H9 (cell line): ENCODE measurements around the gene HOXA9. TPM values are rescaled to one million over a fixed set of nuclear protein-coding genes. Genes with fewer than 3 reads are reported as not detected.

Experiments used
- DNase-seq: peaks from one replicate; pipeline ENCODE4 v3.0.0-alpha.2; 2017
- H2AFZ ChIP-seq: one replicate; pipeline ENCODE4 v1.6.1; 2013; ENCODE audit warnings: mild to moderate bottlenecking, low read length, control low read depth, moderate library complexity
- H2AK5ac ChIP-seq: 2 replicates; pipeline ENCODE4 v1.6.1; 2013; ENCODE audit warnings: low read length, control low read depth, mixed read lengths; ENCODE audit not compliant: insufficient read length
- H2BK120ac ChIP-seq: one replicate; pipeline ENCODE4 v1.6.1; 2013; ENCODE audit warnings: low read depth, mild to moderate bottlenecking, low read length, control low read depth, inconsistent platforms; ENCODE audit not compliant: poor library complexity, severe bottlenecking
- H2BK12ac ChIP-seq: 2 replicates; pipeline ENCODE4 v1.6.1; 2013; ENCODE audit warnings: low read length, control low read depth, mixed read lengths, low read depth; ENCODE audit not compliant: insufficient read length
- H2BK15ac ChIP-seq: 2 replicates; pipeline ENCODE4 v1.6.1; 2013; ENCODE audit warnings: low read depth, low read length, control low read depth
- H2BK20ac ChIP-seq: one replicate; pipeline ENCODE4 v1.6.1; 2013; ENCODE audit warnings: low read depth, mild to moderate bottlenecking, low read length, control low read depth, inconsistent platforms; ENCODE audit not compliant: poor library complexity, severe bottlenecking
- H2BK5ac ChIP-seq: 2 replicates; pipeline ENCODE4 v1.6.1; 2013; ENCODE audit warnings: low read length, control low read depth, mixed read lengths; ENCODE audit not compliant: insufficient read length
- H3K14ac ChIP-seq: 2 replicates; pipeline ENCODE4 v1.6.1; 2013; ENCODE audit warnings: low read length, control low read depth; ENCODE audit not compliant: insufficient read depth
- H3K18ac ChIP-seq: 2 replicates; pipeline ENCODE4 v1.6.1; 2013; ENCODE audit warnings: low read depth, mild to moderate bottlenecking, mixed read lengths, low read length, control low read depth; ENCODE audit not compliant: insufficient read length
- H3K23ac ChIP-seq: 2 replicates; pipeline ENCODE4 v1.6.1; 2013; ENCODE audit warnings: low read length, control low read depth, mixed read lengths, low read depth; ENCODE audit not compliant: insufficient read length
- H3K23me2 ChIP-seq: 2 replicates; pipeline ENCODE4 v1.6.1; 2013; ENCODE audit warnings: low read depth, mild to moderate bottlenecking, mixed read lengths, low read length, control low read depth; ENCODE audit not compliant: insufficient read length, poor library complexity, severe bottlenecking
- H3K27ac ChIP-seq: 2 replicates; pipeline ENCODE4 v1.5.1; 2013; ENCODE audit warnings: low read length, control low read depth, mixed read lengths, low read depth; ENCODE audit not compliant: insufficient read length
- H3K27me3 ChIP-seq: 2 replicates; pipeline ENCODE4 v1.6.1; 2013; ENCODE audit warnings: low read length, control low read depth, inconsistent platforms; ENCODE audit not compliant: insufficient read depth
- H3K4ac ChIP-seq: 2 replicates; pipeline ENCODE4 v1.6.1; 2013; ENCODE audit warnings: low read depth, mild to moderate bottlenecking, control low read depth, inconsistent platforms, low read length, moderate library complexity
- H3K4me1 ChIP-seq: 2 replicates; pipeline ENCODE4 v1.6.1; 2013; ENCODE audit warnings: low read length, control low read depth, inconsistent platforms; ENCODE audit not compliant: insufficient read depth
- H3K4me2 ChIP-seq: 2 replicates; pipeline ENCODE4 v1.6.1; 2013; ENCODE audit warnings: low read length, control low read depth, mixed read lengths; ENCODE audit not compliant: insufficient read length, insufficient read depth
- H3K56ac ChIP-seq: 2 replicates; pipeline ENCODE4 v1.6.1; 2013; ENCODE audit warnings: low read depth, mild to moderate bottlenecking, mixed read lengths, low read length, control low read depth; ENCODE audit not compliant: insufficient read length
- H3K79me1 ChIP-seq: 2 replicates; pipeline ENCODE4 v1.6.1; 2013; ENCODE audit warnings: low read depth, mild to moderate bottlenecking, moderate library complexity, low read length, control low read depth, inconsistent platforms; ENCODE audit not compliant: insufficient read depth, poor library complexity, severe bottlenecking
- H3K79me2 ChIP-seq: 2 replicates; pipeline ENCODE4 v1.6.1; 2013; ENCODE audit warnings: low read length, control low read depth, inconsistent platforms; ENCODE audit not compliant: insufficient read depth
- H3K9ac ChIP-seq: 2 replicates; pipeline ENCODE4 v1.6.1; 2013; ENCODE audit warnings: low read length, control low read depth, mixed read lengths; ENCODE audit not compliant: insufficient read length; ENCODE audit errors: extremely low read depth
- H3K9me3 ChIP-seq: one replicate; pipeline ENCODE4 v1.6.1; 2013; ENCODE audit warnings: low read depth, low read length, inconsistent platforms; ENCODE audit not compliant: control insufficient read depth
- H3T11ph ChIP-seq: one replicate; pipeline ENCODE4 v1.6.1; 2013; ENCODE audit warnings: mild to moderate bottlenecking, low read length, control low read depth, inconsistent platforms
- H4K20me1 ChIP-seq: one replicate; pipeline ENCODE4 v1.6.1; 2013; ENCODE audit not compliant: control insufficient read depth, insufficient read length, insufficient read depth
- H4K5ac ChIP-seq: 2 replicates; pipeline ENCODE4 v1.6.1; 2013; ENCODE audit warnings: low read depth, mild to moderate bottlenecking, mixed read lengths, low read length, control low read depth; ENCODE audit not compliant: insufficient read length
- H4K8ac ChIP-seq: replicated peaks from 2 replicates; pipeline ENCODE4 v1.6.1; 2013; ENCODE audit warnings: low read length, control low read depth, mixed read lengths, low read depth; ENCODE audit not compliant: insufficient read length
- H4K91ac ChIP-seq: 2 replicates; pipeline ENCODE4 v1.6.1; 2013; ENCODE audit warnings: low read depth, mild to moderate bottlenecking, moderate library complexity, mixed read lengths, low read length, control low read depth; ENCODE audit not compliant: insufficient read length
- H3K27ac Mint-ChIP-seq, 3 experiments: 2 replicates in 2 of 3; 3 replicates in 1 of 3; pipeline ENCODE4 v1.8.0; 2020 to 2021; ENCODE audit warnings: mixed read lengths in 3 of 3, mild to moderate bottlenecking in 1 of 3, moderate library complexity in 1 of 3
- H3K27me3 Mint-ChIP-seq: 2 replicates; pipeline ENCODE4 v1.8.0; 2021; ENCODE audit warnings: low read depth, mild to moderate bottlenecking, moderate library complexity, mixed read lengths
- H3K36me3 Mint-ChIP-seq, 3 experiments: 2 replicates in 2 of 3; 3 replicates in 1 of 3; pipeline ENCODE4 v1.8.0; 2020 to 2021; ENCODE audit warnings: low read depth in 3 of 3, mixed read lengths in 3 of 3; ENCODE audit not compliant: insufficient read depth in 1 of 3
- H3K4me1 Mint-ChIP-seq, 2 experiments: 2 replicates each; pipeline ENCODE4 v1.8.0; 2020; ENCODE audit warnings: mixed read lengths in 2 of 2
- H3K4me3 Mint-ChIP-seq, 2 experiments: 2 replicates in 1 of 2; 3 replicates in 1 of 2; pipeline ENCODE4 v1.8.0; 2020 to 2021; ENCODE audit warnings: mild to moderate bottlenecking in 2 of 2, mixed read lengths in 2 of 2, moderate library complexity in 1 of 2
- H3K9me3 Mint-ChIP-seq, 2 experiments: 2 replicates in 1 of 2; 3 replicates in 1 of 2; pipeline ENCODE4 v1.8.0; 2020; ENCODE audit warnings: mild to moderate bottlenecking in 2 of 2, mixed read lengths in 2 of 2, moderate library complexity in 1 of 2
- WGBS: extraction: QIAGEN DNeasy Blood & Tissue Kit; methylation state at CpG from one replicate; pipeline ENCODE4 v1.1.7; 2013; ENCODE audit warnings: missing lambda C conversion rate, low lambda C conversion rate, mixed read lengths; ENCODE audit not compliant: insufficient read length; ENCODE audit errors: extremely low coverage; 5-methylcytosine and 5-hydroxymethylcytosine counted together
- total RNA-seq: library from RNA; stranded (reverse); gene quantifications from 2 replicates; pipeline ENCODE4 v1.2.1, GENCODE V29; 2021
- TF ChIP-seq, protein P1 (sequence below): fragments of 200-600 bp; sonication (generic); conservative IDR thresholded peaks from 3 replicates; pipeline ENCODE4 v1.8.0; 2021; ENCODE audit warnings: antibody characterized with exemption, mild to moderate bottlenecking

HOXA9 gene
- total RNA-seq, 1 experiment from 2014 or later: not detected

GRCh38 chr7:27196287-27196767 is 31.0 kb upstream of the HOXA9 start:
- Histone ChIP-seq H3K18ac (no peak overlapping the region), H3K56ac (no peak overlapping the region), H4K20me1 (no peaks in the 10 kb centered on the region), H3K79me2 (no peaks in the 10 kb centered on the region), H3K9me3 (no peaks in the 10 kb centered on the region), H2BK12ac (no peak overlapping the region), H3K23ac (no peak overlapping the region), H3K23me2 (no peaks in the 10 kb centered on the region), H3K4me1 (no peaks in the 10 kb centered on the region), H3K4ac (no peak overlapping the region), H4K91ac (no peak overlapping the region), H4K5ac (no peak overlapping the region), H3K27me3 (peaks cover 85% of the 10 kb centered on the region), H3K79me1 (no peaks in the 10 kb centered on the region), H2BK5ac (no peak overlapping the region), H2BK20ac (no peak overlapping the region), H2AFZ (no peak overlapping the region), H2BK120ac (no peak overlapping the region), H4K8ac (no peak overlapping the region), H3T11ph (no peak overlapping the region), H3K27ac (no peak overlapping the region), H3K4me2 (no peak overlapping the region), H2AK5ac (no peak overlapping the region), H2BK15ac (no peak overlapping the region), H3K14ac (no peak overlapping the region), H3K9ac (no peak overlapping the region)
- WGBS: no CpG with 5 or more reads among the region's 6 CpGs
- H3K27ac Mint-ChIP-seq: no peak overlapping the region
- TF ChIP-seq, protein P1, sequence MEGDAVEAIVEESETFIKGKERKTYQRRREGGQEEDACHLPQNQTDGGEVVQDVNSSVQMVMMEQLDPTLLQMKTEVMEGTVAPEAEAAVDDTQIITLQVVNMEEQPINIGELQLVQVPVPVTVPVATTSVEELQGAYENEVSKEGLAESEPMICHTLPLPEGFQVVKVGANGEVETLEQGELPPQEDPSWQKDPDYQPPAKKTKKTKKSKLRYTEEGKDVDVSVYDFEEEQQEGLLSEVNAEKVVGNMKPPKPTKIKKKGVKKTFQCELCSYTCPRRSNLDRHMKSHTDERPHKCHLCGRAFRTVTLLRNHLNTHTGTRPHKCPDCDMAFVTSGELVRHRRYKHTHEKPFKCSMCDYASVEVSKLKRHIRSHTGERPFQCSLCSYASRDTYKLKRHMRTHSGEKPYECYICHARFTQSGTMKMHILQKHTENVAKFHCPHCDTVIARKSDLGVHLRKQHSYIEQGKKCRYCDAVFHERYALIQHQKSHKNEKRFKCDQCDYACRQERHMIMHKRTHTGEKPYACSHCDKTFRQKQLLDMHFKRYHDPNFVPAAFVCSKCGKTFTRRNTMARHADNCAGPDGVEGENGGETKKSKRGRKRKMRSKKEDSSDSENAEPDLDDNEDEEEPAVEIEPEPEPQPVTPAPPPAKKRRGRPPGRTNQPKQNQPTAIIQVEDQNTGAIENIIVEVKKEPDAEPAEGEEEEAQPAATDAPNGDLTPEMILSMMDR: peak; percentile 94
- DNase-seq: peak; percentile 72
- H3K9me3 Mint-ChIP-seq: peaks cover 3 to 14% of the 10 kb centered on the region in 2 experiments; a peak in 2 of 5 replicates
- no peak overlapping the region; a peak in 1 of 5 replicates for H3K4me3 Mint-ChIP-seq
- no peaks in the 10 kb centered on the region; a peak in 1 of 7 replicates for H3K36me3 Mint-ChIP-seq
- H3K27me3 Mint-ChIP-seq: peaks cover 95% of the 10 kb centered on the region
- H3K4me1 Mint-ChIP-seq: peaks cover 2 to 16% of the 10 kb centered on the region in 2 experiments
